SKM-1 treated with dmso at 0.1 percent for 144 hours (cell line): ENCODE measurements around the gene CPHXL2.

ENCODE experiments used
- DNase-seq: peaks from one replicate; lab custom pipeline; 2025; ENCODE audit not compliant: unreplicated experiment; lab: John Stamatoyannopoulos, UW

The CPHXL2 gene

GRCh38 chr16:75676909-75677308 lies at the start of gene CPHXL2:
CPHXL2 (minus strand) TSS chr16:75677009; CDS start chr16:75676999, 10 bp downstream.
- no peak for DNase-seq

GRCh38 chr16:75726390-75726789 lies 49.6 kb upstream of the CPHXL2 start, which contains the start of gene CPHXL:
CPHXL (minus strand) TSS chr16:75726490; CDS start chr16:75726442, 48 bp downstream.
- DNase-seq: no peak

- no peak for DNase-seq
Measured at GRCh38 chr16:75718452-75718851, 41.6 kb upstream of the CPHXL2 start.

GRCh38 chr16:75714661-75715060 lies 37.9 kb upstream of the CPHXL2 start:
- DNase-seq: no peak

GRCh38 chr16:75710344-75710743 lies 33.5 kb upstream of the CPHXL2 start:
- no peak for DNase-seq

- no peak for DNase-seq
Measured at GRCh38 chr16:75703306-75703705, 26.5 kb upstream of the CPHXL2 start.

- DNase-seq: no peak
Measured at GRCh38 chr16:75702242-75702641, 25.4 kb upstream of the CPHXL2 start.

- no peak for DNase-seq
Measured at GRCh38 chr16:75701361-75701760, 24.6 kb upstream of the CPHXL2 start, which contains the start of gene DUXB. DUXB (minus strand) TSS chr16:75701461; CDS start chr16:75701418, 43 bp downstream.

- DNase-seq: no peak
Measured at GRCh38 chr16:75697571-75697970, 20.8 kb upstream of the CPHXL2 start.

- no peak for DNase-seq
Measured at GRCh38 chr16:75695708-75696107, 18.9 kb upstream of the CPHXL2 start.

GRCh38 chr16:75687361-75687760 lies 10.6 kb upstream of the CPHXL2 start:
- DNase-seq: no peak

GRCh38 chr16:75682308-75682707 lies 5.5 kb upstream of the CPHXL2 start:
- DNase-seq: no peak

GRCh38 chr16:75679366-75679765 lies 2.6 kb upstream of the CPHXL2 start:
- DNase-seq: no peak

GRCh38 chr16:75667503-75667902 lies 9.3 kb downstream of the CPHXL2 start:
- no peak for DNase-seq

GRCh38 chr16:75660726-75661302 lies 16.0 kb downstream of the CPHXL2 start:
- no peak for DNase-seq

GRCh38 chr16:75660321-75660720 lies 16.5 kb downstream of the CPHXL2 start:
- DNase-seq: no peak

- no peak for DNase-seq
Measured at GRCh38 chr16:75658175-75658574, 18.6 kb downstream of the CPHXL2 start.

GRCh38 chr16:75653922-75654321 lies 22.9 kb downstream of the CPHXL2 start:
- no peak for DNase-seq

GRCh38 chr16:75648265-75649076 lies 28.3 kb downstream of the CPHXL2 start:
- peak; percentile 34 for DNase-seq

GRCh38 chr16:75647492-75648264 lies 29.1 kb downstream of the CPHXL2 start, which contains the start of the genes KARS1 and TERF2IP:
KARS1 (minus strand) TSS chr16:75647665; CDS start chr16:75647639, 26 bp downstream.
TERF2IP (plus strand) TSS chr16:75647773; CDS start chr16:75647883, 110 bp downstream.
- DNase-seq: peak; percentile 90

GRCh38 chr16:75647112-75647491 lies 29.7 kb downstream of the CPHXL2 start:
- no peak for DNase-seq
